IPS-18a (cell line): ENCODE data around the gene ZNF697.

Experiments
- H3K27ac ChIP-seq: one replicate; pipeline ENCODE4 v1.5.1; 2013; ENCODE audit warnings: low read length
- H3K27me3 ChIP-seq: one replicate; pipeline ENCODE4 v1.6.1; 2013; ENCODE audit warnings: mild to moderate bottlenecking, low read length; ENCODE audit not compliant: control insufficient read depth, insufficient read depth
- H3K36me3 ChIP-seq: one replicate; pipeline ENCODE4 v1.6.1; 2013; ENCODE audit warnings: low read depth, low read length; ENCODE audit not compliant: control insufficient read depth
- H3K4me1 ChIP-seq: one replicate; pipeline ENCODE4 v1.6.1; 2013; ENCODE audit warnings: low read depth, low read length; ENCODE audit not compliant: control insufficient read depth
- H3K4me3 ChIP-seq: one replicate; pipeline ENCODE4 v1.5.1; 2013; ENCODE audit warnings: low read length
- H3K9ac ChIP-seq: one replicate; pipeline ENCODE4 v1.6.1; 2013; ENCODE audit warnings: mild to moderate bottlenecking, low read length, moderate library complexity
- H3K9me3 ChIP-seq: one replicate; pipeline ENCODE4 v1.6.1; 2013; ENCODE audit warnings: low read depth, low read length; ENCODE audit not compliant: control insufficient read depth

The ZNF697 gene

DNA sequence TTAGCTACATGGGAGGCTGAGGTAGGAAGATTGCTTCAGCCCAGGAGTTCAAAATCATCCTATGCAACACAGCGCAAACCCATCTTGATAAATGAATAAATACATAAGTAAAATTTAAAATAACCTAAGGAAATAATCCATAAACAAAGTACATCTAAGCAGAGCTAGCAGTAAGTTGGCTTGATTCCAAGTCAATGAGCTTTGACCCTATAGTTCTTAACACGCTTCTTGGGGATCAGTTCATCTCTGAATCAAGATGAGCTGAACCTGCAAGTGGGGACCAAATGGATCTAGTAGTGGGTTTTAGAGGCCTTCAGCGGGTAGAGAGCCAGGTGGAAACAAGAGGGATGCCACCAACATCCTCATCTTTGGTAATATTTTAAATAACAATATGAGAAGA is 32.1 kb upstream of the ZNF697 start:
- H3K27ac ChIP-seq = no peak overlapping the region
- no peaks in the 10 kb centered on the region for H3K36me3 ChIP-seq
- H3K9ac ChIP-seq = no peak overlapping the region
- H3K9me3 ChIP-seq = no peaks in the 10 kb centered on the region
- H3K4me3 ChIP-seq = no peak overlapping the region
- H3K4me1 ChIP-seq = peaks cover 16% of the 10 kb centered on the region
- H3K27me3 ChIP-seq = no peaks in the 10 kb centered on the region

DNA sequence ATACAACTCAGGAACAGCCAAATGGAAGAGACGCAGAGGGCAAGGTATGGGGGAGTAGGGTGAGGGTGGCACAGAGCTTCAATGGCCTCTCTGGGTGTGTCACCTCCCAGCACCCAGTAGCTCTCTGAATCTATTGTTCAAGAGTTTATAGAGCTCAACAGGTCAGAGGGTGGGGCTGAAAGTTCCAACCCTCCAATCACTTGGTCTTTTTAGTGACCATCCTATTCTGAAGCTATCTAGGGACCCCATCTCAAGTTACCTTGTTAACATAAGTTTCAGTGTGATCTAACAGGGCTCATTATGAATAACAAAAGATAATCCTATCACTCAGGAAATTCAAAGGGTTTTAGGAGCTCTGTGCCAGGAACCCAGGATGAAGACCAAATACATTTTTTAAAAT is 31.2 kb upstream of the ZNF697 start:
- no peak overlapping the region for H3K27ac ChIP-seq
- H3K27me3 ChIP-seq = no peaks in the 10 kb centered on the region
- peak overlapping the region; percentile 34 for H3K4me3 ChIP-seq
- no peaks in the 10 kb centered on the region for H3K36me3 ChIP-seq
- H3K4me1 ChIP-seq = peaks cover 24% of the 10 kb centered on the region
- H3K9ac ChIP-seq = no peak overlapping the region
- H3K9me3 ChIP-seq = no peaks in the 10 kb centered on the region

- H3K27me3 ChIP-seq = no peaks in the 10 kb centered on the region
- no peaks in the 10 kb centered on the region for H3K36me3 ChIP-seq
- H3K9me3 ChIP-seq = no peaks in the 10 kb centered on the region
- no peak overlapping the region for H3K9ac ChIP-seq
- H3K4me1 ChIP-seq = peaks cover 34% of the 10 kb centered on the region
- H3K27ac ChIP-seq = no peak overlapping the region
- no peak overlapping the region for H3K4me3 ChIP-seq
Observed at GRCh38 chr1:119676571-119677206, 28.6 kb upstream of the ZNF697 start.

DNA sequence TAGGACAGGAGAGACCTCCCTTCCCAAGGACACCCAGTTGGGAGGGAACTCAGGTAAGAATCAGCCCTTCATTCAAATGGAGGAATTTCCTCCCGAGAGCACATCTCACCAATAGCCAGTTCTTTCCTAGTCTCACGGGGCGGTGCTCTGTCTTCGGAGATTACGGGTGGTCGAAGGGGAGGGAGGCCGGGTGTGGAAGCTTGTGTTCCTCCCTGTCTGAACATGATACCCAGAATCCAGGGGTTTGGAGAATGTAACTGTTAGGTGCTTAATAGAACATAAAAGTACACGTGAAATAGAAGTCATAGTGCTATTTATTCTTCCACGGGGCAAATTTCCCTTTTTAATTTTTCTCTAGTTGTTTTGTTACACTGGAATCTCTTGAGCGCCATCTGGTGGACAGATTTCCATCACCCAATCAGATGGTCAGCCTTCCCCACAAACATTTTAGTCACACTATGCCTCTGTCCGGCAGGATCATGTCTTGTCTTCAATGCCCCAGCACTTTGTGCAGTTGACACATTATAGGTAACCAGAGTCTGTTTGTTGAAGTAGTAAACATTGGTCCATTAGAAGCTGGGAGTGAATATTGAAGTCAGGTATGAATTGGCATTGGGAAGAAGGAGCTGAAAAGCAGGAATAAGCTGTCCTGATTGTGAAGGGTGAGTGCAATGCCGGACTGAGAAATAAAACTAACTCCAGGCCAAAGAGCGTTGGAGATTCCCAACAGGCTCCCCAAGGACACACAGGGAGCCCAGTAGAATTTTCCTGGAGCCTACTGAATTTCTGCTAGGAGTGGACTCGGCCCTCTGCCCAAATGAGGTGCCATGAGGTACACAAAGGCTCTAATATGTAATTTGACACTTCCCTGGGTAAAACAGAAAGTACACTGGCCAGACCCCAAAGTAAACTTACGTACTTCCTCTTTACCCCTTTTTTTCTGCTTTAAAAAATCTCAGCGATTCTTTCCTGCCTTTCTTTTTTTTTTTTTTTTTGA is 27.6 kb upstream of the ZNF697 start:
- no peaks in the 10 kb centered on the region for H3K27me3 ChIP-seq
- H3K27ac ChIP-seq = peak overlapping the region; percentile 56
- H3K36me3 ChIP-seq = no peaks in the 10 kb centered on the region
- H3K4me1 ChIP-seq = peaks cover 34% of the 10 kb centered on the region
- no peaks in the 10 kb centered on the region for H3K9me3 ChIP-seq
- peak overlapping the region; percentile 50 for H3K4me3 ChIP-seq
- H3K9ac ChIP-seq = peak overlapping the region; percentile 24

DNA sequence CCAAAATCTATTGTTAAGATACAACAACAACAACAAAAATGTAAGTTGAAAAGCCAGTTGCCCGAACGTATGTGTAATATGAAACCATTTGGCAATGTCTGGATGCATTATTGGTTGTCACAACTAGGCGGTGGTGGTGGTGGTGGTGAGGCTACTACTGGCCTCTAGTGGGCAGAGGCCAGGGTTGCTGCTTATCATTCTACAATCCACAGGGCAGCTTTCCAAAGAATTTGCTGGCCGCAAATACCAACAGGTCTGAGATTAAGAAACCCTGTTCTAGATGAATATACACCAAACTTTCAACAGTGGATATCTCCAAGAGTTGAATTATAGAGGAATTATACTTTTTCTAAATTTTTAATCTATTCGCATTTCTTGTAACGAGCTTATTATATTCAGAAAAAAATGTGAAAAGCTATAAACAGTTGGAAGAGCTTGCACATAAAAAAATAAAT is 26.8 kb upstream of the ZNF697 start:
- peaks cover 33% of the 10 kb centered on the region for H3K4me1 ChIP-seq
- no peaks in the 10 kb centered on the region for H3K27me3 ChIP-seq
- H3K4me3 ChIP-seq = peak overlapping the region; percentile 50
- H3K9ac ChIP-seq = peak overlapping the region; percentile 24
- no peaks in the 10 kb centered on the region for H3K9me3 ChIP-seq
- no peaks in the 10 kb centered on the region for H3K36me3 ChIP-seq
- H3K27ac ChIP-seq = no peak overlapping the region

- Histone ChIP-seq H3K9me3 (no peaks in the 10 kb centered on the region), H3K36me3 (no peaks in the 10 kb centered on the region), H3K4me1 (peaks cover 25% of the 10 kb centered on the region), H3K27ac (no peak overlapping the region), H3K4me3 (no peak overlapping the region), H3K27me3 (no peaks in the 10 kb centered on the region), H3K9ac (no peak overlapping the region)
Observed at GRCh38 chr1:119674111-119674526, 26.1 kb upstream of the ZNF697 start.

DNA sequence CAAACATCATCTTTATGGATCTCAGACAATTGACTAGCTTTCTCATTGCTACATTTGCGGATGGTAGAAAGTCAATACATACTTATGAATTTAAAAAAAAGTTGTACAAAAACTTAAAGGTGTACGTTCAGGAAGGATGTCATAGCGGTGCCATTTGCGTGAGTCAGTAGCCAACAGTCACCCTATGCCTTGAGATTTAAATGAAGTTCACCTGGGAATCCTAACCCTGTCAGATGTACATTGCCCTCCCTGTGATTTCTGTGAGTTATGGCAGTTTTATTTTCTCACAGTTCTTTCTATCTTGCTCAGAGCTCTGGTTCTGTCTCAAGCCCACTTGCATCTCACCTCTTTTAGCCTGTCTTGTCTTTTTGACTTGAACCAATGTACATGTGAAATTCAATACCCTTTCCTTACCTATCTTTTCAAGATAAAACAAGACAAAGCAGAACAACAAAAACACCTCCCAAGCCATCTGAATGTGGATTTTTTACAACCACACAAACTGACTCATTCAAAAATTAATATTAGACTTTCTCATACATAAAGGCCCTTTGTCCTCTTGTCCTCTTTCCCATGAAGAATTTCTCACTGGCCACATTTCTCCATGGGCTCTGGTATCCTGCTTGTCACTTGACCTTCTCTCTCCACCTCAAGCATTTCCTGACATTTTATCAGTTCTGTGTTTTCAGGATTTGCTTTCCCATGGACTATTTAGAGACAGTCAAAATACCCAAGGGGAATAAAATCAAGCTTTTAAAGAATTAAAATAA is 25.3 kb upstream of the ZNF697 start:
- H3K27ac ChIP-seq = no peak overlapping the region

DNA sequence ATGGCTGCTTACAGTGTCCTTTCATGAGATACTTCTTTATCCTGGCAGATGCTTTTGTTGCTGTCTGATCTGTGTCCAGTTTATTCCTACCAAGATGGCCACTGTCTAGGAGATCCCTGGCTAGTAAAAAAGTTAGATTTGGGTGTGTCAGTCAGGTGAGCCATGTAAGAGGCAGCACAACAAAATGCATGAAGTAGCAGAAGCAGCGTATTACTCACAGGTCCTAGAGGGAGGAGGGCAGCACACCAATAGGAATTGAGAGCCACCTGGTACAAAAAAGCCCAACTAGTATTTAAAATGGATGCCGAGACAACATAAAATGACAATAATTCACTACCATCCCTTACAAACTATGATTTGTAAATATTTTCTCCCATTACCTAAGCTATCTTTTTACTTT is 22.8 kb upstream of the ZNF697 start:
- H3K4me1 ChIP-seq = peaks cover 21% of the 10 kb centered on the region
- H3K9me3 ChIP-seq = no peaks in the 10 kb centered on the region
- no peak overlapping the region for H3K27ac ChIP-seq
- no peak overlapping the region for H3K4me3 ChIP-seq
- H3K27me3 ChIP-seq = no peaks in the 10 kb centered on the region
- H3K9ac ChIP-seq = no peak overlapping the region
- no peaks in the 10 kb centered on the region for H3K36me3 ChIP-seq

More for the DNA sequence above, 25.3 kb upstream of the ZNF697 start:
- no peaks in the 10 kb centered on the region for H3K36me3 ChIP-seq
- no peak overlapping the region for H3K4me3 ChIP-seq
- no peak overlapping the region for H3K9ac ChIP-seq
- no peaks in the 10 kb centered on the region for H3K27me3 ChIP-seq
- peaks cover 22% of the 10 kb centered on the region for H3K4me1 ChIP-seq
- H3K9me3 ChIP-seq = no peaks in the 10 kb centered on the region

DNA sequence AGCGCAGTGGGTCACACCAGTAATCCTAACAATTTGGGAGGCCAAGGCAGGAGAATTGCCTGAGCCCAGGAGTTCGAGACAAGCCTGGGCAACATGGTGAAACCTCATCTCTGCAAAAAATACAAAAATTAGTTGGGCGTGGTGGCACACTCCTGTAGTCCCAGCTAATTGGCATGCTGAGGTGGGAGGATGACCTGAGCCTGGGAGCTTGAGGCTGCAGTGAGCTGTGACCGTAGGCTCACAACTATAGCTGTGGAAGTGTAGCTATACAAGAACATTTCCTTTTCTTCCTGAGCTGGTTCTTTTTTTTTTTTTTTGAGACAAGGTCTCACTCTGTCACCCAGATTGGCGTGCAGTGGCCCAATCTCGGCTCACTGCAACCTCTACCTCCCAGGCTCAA is 19.1 kb upstream of the ZNF697 start:
- Histone ChIP-seq H3K9ac (no peak overlapping the region), H3K4me1 (peaks cover 4% of the 10 kb centered on the region), H3K27ac (no peak overlapping the region), H3K4me3 (no peak overlapping the region), H3K36me3 (no peaks in the 10 kb centered on the region), H3K27me3 (no peaks in the 10 kb centered on the region), H3K9me3 (no peaks in the 10 kb centered on the region)

GRCh38 chr1:119664067-119664466 is 16.0 kb upstream of the ZNF697 start:
- H3K27ac ChIP-seq = no peak overlapping the region
- H3K4me3 ChIP-seq = no peak overlapping the region
- no peaks in the 10 kb centered on the region for H3K36me3 ChIP-seq
- H3K27me3 ChIP-seq = no peaks in the 10 kb centered on the region
- no peak overlapping the region for H3K9ac ChIP-seq
- H3K9me3 ChIP-seq = no peaks in the 10 kb centered on the region
- H3K4me1 ChIP-seq = peaks cover 12% of the 10 kb centered on the region

DNA sequence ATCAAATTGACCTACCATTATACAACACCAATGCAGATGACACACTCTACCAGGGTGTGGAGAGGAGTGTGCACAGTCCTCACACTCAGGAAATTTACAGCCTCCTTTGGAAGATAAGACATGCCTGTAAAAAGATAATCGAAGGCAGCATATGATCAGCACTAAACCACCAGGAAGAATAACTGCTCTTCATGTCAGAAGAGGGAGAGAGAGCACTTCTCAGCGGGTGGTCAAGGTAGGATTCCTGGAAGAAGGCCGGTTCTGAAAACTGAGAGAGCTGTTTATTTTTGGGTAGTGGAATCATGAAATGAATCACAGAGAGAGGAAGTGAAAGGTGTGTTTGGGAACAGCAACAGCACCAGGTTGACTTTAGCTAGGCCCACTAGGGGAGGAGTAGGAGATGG is 14.0 kb upstream of the ZNF697 start:
- H3K4me1 ChIP-seq = peaks cover 12% of the 10 kb centered on the region
- H3K9me3 ChIP-seq = no peaks in the 10 kb centered on the region
- no peak overlapping the region for H3K27ac ChIP-seq
- H3K4me3 ChIP-seq = no peak overlapping the region
- no peaks in the 10 kb centered on the region for H3K27me3 ChIP-seq
- no peak overlapping the region for H3K9ac ChIP-seq
- H3K36me3 ChIP-seq = no peaks in the 10 kb centered on the region
